Esophagus squamous epithelium (tissue), 5 donors: ENCODE results near the gene IMMP2L. TPM values are rescaled to one million over a fixed set of nuclear protein-coding genes. Genes with fewer than 3 reads are reported as not detected.

Experiments used
- DNase-seq: peaks from one replicate; lab custom pipeline; 2025; lab: John Stamatoyannopoulos, UW
- H3K27ac ChIP-seq, 4 donors: fragments of 200-600 bp; sonication (generic); one replicate each; pipeline ENCODE4 v1.5.1; 2016 to 2019; ENCODE audit warnings: mild to moderate bottlenecking in 1 of 4
- H3K27me3 ChIP-seq, 4 donors: fragments of 200-600 bp; sonication (generic); 1 replicate in 3 of 4; 2 replicates in 1 of 4; pipeline versions ENCODE4 v1.5.1 to v1.6.0; 2017 to 2021; ENCODE audit warnings: antibody characterized with exemption in 1 of 4
- H3K36me3 ChIP-seq, 3 donors: fragments of 200-600 bp; sonication (generic); one replicate each; pipeline ENCODE4 v1.5.1; 2016 to 2019
- H3K4me1 ChIP-seq, 3 donors: fragments of 200-600 bp; sonication (generic); one replicate each; pipeline ENCODE4 v1.5.1; 2017 to 2019
- H3K4me3 ChIP-seq, 4 donors: fragments of 200-600 bp; sonication (generic); 1 replicate in 3 of 4; 2 replicates in 1 of 4; pipeline ENCODE4 v1.5.1; 2016 to 2019; ENCODE audit warnings: mild to moderate bottlenecking in 2 of 4, moderate library complexity in 1 of 4
- H3K9me3 ChIP-seq, 3 donors: fragments of 200-600 bp; sonication (generic); one replicate each; pipeline ENCODE4 v1.5.1; 2016 to 2019
- CTCF ChIP-seq, 6 experiments: fragments of 450-650 bp in 4 of 6; fragments of 200-600 bp in 2 of 6; sonication (generic) in 2 of 6; IDR thresholded peaks; one replicate each; pipeline ENCODE4 v1.5.1; 2016 to 2019; ENCODE audit warnings: antibody characterized with exemption in 6 of 6, mild to moderate bottlenecking in 4 of 6, moderate library complexity in 4 of 6
- POLR2A ChIP-seq, 4 donors: fragments of 450-650 bp; IDR thresholded peaks; one replicate each; pipeline ENCODE4 v1.6.1; 2017; ENCODE audit warnings: antibody characterized with exemption in 4 of 4, mild to moderate bottlenecking in 4 of 4, moderate library complexity in 3 of 4
- WGBS, 2 donors: methylation state at CpG; one replicate each; pipeline ENCODE4 v1.1.5; 2018; 5-methylcytosine and 5-hydroxymethylcytosine counted together
- intact Hi-C: fragments of 100-400 bp; cut with DNase I; formaldehyde crosslinking; loops from one replicate; pipeline ENCODE4 v1.15.0; 2022
- total RNA-seq, 4 donors: library from RNA; depleted of rRNA; stranded (reverse); fragments of >200 nt; gene quantifications; one replicate each; pipeline ENCODE4 v1.1.0, GENCODE V29; 2016
- donor health status: DM: yes; HTN: yes; CAD: no.

Gene IMMP2L
- total RNA-seq, 4 donors from 2014 or later: 1.6 to 21.7 (median 5.4) TPM

- Histone ChIP-seq H3K4me1 (peaks cover 0 to 28% (median 4%) of the 10 kb centered on the region in 3 donors), H3K27ac (peak overlapping the region in 3 of 4 donors; percentile 63 to 69 (median 67)), H3K36me3 (no peaks in the 10 kb centered on the region), H3K4me3 (peak overlapping the region in 1 of 4 donors; percentile 12), H3K9me3 (no peaks in the 10 kb centered on the region), H3K27me3 (no peaks in the 10 kb centered on the region)
- TF ChIP-seq POLR2A (IDR thresholded peaks at IDR 0.05) (no peak), CTCF (IDR thresholded peaks at IDR 0.05) (no peak)
- no peak for DNase-seq
- intact Hi-C loops: no loop called here
- 33 to 40% methylated on average over 5 of the region's 5 CpGs for WGBS, 2 donors
Observed at GRCh38 chr7:111012799-111013675, 549.3 kb downstream of the IMMP2L start.

GRCh38 chr7:111012149-111012548, 550.1 kb downstream of the IMMP2L start:
- no peaks in the 10 kb centered on the region for H3K9me3 ChIP-seq
- no peak overlapping the region for H3K27ac ChIP-seq
- H3K4me3 ChIP-seq: no peak overlapping the region
- DNase-seq: no peak
- H3K36me3 ChIP-seq: no peaks in the 10 kb centered on the region
- no peaks in the 10 kb centered on the region for H3K27me3 ChIP-seq
- TF ChIP-seq POLR2A (IDR thresholded peaks at IDR 0.05) (no peak), CTCF (IDR thresholded peaks at IDR 0.05) (no peak)
- peaks cover 0 to 28% (median 4%) of the 10 kb centered on the region in 3 donors for H3K4me1 ChIP-seq
- intact Hi-C loops: no loop called here
- 20 to 34% methylated on average over 2 of the region's 2 CpGs for WGBS, 2 donors

- H3K27ac ChIP-seq: no peak overlapping the region
- no peaks in the 10 kb centered on the region for H3K9me3 ChIP-seq
- no peak for DNase-seq
- intact Hi-C loops: no loop called here
- 74 to 80% methylated on average over 3 of the region's 3 CpGs for WGBS, 2 donors
- H3K36me3 ChIP-seq: no peaks in the 10 kb centered on the region
- no peaks in the 10 kb centered on the region for H3K27me3 ChIP-seq
- H3K4me3 ChIP-seq: no peak overlapping the region
- TF ChIP-seq POLR2A (IDR thresholded peaks at IDR 0.05) (no peak), CTCF (IDR thresholded peaks at IDR 0.05) (no peak)
- peaks cover 0 to 28% (median 4%) of the 10 kb centered on the region in 3 donors for H3K4me1 ChIP-seq
Observed at GRCh38 chr7:111011520-111011919, 550.8 kb downstream of the IMMP2L start.

GRCh38 chr7:111010798-111011197, 551.5 kb downstream of the IMMP2L start:
- Histone ChIP-seq H3K4me1 (peaks cover 0 to 28% (median 4%) of the 10 kb centered on the region in 3 donors), H3K4me3 (no peak overlapping the region), H3K27ac (no peak overlapping the region), H3K9me3 (no peaks in the 10 kb centered on the region), H3K36me3 (no peaks in the 10 kb centered on the region), H3K27me3 (no peaks in the 10 kb centered on the region)
- WGBS, 2 donors: 90 to 93% methylated on average over 4 of the region's 4 CpGs
- TF ChIP-seq CTCF (IDR thresholded peaks at IDR 0.05) (no peak), POLR2A (IDR thresholded peaks at IDR 0.05) (no peak)
- intact Hi-C loops: no loop called here
- no peak for DNase-seq

- Histone ChIP-seq H3K27me3 (no peaks in the 10 kb centered on the region), H3K27ac (no peak overlapping the region), H3K9me3 (no peaks in the 10 kb centered on the region), H3K4me3 (no peak overlapping the region), H3K36me3 (no peaks in the 10 kb centered on the region), H3K4me1 (peaks cover 0 to 28% (median 4%) of the 10 kb centered on the region in 3 donors)
- intact Hi-C loops: no loop called here
- WGBS, 2 donors: 50 to 59% methylated on average over 1 of the region's 1 CpG
- no peak for DNase-seq
- no peak for TF ChIP-seq CTCF (IDR thresholded peaks at IDR 0.05)
- no peak for TF ChIP-seq POLR2A (IDR thresholded peaks at IDR 0.05)
Observed at GRCh38 chr7:111009526-111010040, 552.7 kb downstream of the IMMP2L start.
